Stimulated activated CD8-positive, alpha-beta memory T cell treated with anti-CD3 and anti-CD28 coated beads, Interleukin-12 subunit alpha, Interleukin-12 subunit beta, amount 100 ng/mL, for 24 hours (primary cell): ENCODE measurements around the gene TBCD.

ENCODE experiments used
- DNase-seq: peaks from one replicate; pipeline ENCODE4 v3.0.0-alpha.2; 2020; ENCODE audit errors: extremely low read depth

TBCD gene

GRCh38 chr17:82832411-82832810 lies 80.5 kb downstream of the TBCD start:
- DNase-seq, result no peak

GRCh38 chr17:82832881-82833475 lies 81.1 kb downstream of the TBCD start:
- DNase-seq, result no peak

- DNase-seq, result no peak
These were observed 83.3 kb downstream of the TBCD start for GRCh38 chr17:82835122-82835521.

GRCh38 chr17:82835766-82836512 lies 84.1 kb downstream of the TBCD start:
- no peak for DNase-seq

GRCh38 chr17:82836823-82837357 lies 85.0 kb downstream of the TBCD start:
- DNase-seq, result no peak

GRCh38 chr17:82837586-82838320 lies 85.9 kb downstream of the TBCD start:
- DNase-seq, result no peak

- no peak for DNase-seq
These were observed 86.7 kb downstream of the TBCD start for GRCh38 chr17:82838386-82839063.

GRCh38 chr17:82839617-82840292 lies 87.9 kb downstream of the TBCD start, which contains the start of gene ZNF750:
Gene ZNF750, minus strand, starts transcription at chr17:82840022. Its CDS starts 7,568 bp downstream, at chr17:82832454.
- DNase-seq, result no peak

- no peak for DNase-seq
These were observed 88.6 kb downstream of the TBCD start for GRCh38 chr17:82840431-82840831.

- no peak for DNase-seq
These were observed 90.2 kb downstream of the TBCD start for GRCh38 chr17:82841921-82842596.

- no peak for DNase-seq
These were observed 92.2 kb downstream of the TBCD start for GRCh38 chr17:82843904-82844680.

GRCh38 chr17:82844796-82845162 lies 92.9 kb downstream of the TBCD start:
- no peak for DNase-seq

GRCh38 chr17:82845163-82845807 lies 93.4 kb downstream of the TBCD start:
- DNase-seq, result no peak

GRCh38 chr17:82846061-82846691 lies 94.3 kb downstream of the TBCD start:
- no peak for DNase-seq

GRCh38 chr17:82848022-82848592 lies 96.2 kb downstream of the TBCD start:
- no peak for DNase-seq

- DNase-seq, result no peak
These were observed 97.4 kb downstream of the TBCD start for GRCh38 chr17:82849076-82849945.

- DNase-seq, result no peak
These were observed 99.5 kb downstream of the TBCD start for GRCh38 chr17:82851381-82851780.

- DNase-seq, result no peak
These were observed 102.4 kb downstream of the TBCD start for GRCh38 chr17:82854226-82854625.
